ENCODE results near the gene CBFB.

CBFB gene

DNA sequence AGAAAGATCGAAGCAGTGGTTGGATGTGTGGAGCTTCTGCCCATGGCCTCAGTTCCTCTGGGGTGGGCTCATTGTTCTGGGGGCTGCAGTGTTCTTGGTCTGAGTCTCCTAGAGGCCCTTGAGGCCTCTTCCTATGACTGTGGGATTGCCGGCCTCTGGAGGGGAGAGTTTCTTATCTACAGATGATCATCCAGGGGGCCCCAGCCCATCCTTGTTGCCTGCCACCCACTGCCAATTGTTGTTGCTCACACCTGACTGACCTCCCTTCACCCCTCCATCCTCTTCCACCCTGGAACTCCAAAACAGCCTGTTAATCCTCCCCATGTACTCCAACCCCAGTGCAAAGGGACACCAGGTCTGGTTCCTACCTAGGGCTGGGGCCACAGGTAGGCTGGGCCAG is 116.0 kb downstream of the CBFB start:
- DNase-seq, result no peak

DNA sequence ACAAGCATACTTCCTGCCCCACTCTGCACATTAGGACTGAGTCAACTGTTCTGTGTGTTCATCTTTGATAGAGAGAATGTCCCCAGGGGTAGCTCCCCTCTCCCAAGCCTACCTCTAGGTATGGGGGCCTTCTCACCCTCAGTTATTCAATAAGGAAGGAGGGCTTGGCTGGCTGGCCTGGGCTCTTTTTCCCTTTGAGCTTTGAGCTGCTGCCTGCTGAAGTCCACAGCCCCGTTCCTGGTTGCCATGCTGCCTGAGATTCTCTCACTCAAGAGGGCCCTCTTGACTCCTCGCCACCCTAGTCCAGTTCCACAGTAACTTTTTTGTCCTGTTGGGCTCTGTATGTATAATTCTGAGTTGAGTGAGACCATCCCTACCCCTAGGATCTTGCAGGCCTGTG is 116.8 kb downstream of the CBFB start:
- DNase-seq, result no peak

- DNase-seq, result no peak
Measured at GRCh38 chr16:67146523-67147357, 117.8 kb downstream of the CBFB start.

DNA sequence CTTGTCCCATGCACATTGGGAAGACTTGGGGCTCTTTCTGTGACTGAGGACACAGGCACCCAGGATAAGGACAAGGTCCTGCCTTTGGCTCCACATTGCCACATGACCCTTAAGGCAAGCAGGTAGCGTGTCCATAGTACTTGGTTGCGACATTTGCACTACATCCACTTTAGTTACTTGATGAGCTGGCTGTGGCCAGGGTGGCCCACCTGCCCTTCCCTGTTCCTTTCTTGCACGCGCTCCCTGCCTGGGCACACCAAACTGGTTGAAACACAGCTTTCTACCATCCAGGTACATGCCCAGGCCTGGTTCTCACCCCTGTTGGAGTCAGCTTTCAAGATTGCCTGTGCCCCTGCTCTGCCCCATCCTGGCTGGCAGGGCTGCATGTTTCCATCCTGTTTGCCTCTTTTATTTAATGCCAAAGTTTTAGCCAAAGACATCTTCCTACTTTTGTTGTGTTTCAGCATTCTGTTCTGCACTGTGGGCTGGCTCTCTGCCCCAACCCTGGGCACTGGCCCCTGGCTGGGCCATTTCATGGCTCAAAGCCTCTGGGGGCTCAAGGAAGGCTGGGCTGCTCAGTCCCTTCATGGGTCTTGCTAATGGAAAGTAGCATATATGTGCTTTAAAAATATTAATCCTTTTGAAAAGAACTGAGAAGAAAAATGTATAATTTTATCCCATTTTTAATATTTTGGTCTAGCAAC is 118.6 kb downstream of the CBFB start:
- DNase-seq, result no peak

GRCh38 chr16:67148221-67148620 is 119.3 kb downstream of the CBFB start:
- DNase-seq, result no peak

DNA sequence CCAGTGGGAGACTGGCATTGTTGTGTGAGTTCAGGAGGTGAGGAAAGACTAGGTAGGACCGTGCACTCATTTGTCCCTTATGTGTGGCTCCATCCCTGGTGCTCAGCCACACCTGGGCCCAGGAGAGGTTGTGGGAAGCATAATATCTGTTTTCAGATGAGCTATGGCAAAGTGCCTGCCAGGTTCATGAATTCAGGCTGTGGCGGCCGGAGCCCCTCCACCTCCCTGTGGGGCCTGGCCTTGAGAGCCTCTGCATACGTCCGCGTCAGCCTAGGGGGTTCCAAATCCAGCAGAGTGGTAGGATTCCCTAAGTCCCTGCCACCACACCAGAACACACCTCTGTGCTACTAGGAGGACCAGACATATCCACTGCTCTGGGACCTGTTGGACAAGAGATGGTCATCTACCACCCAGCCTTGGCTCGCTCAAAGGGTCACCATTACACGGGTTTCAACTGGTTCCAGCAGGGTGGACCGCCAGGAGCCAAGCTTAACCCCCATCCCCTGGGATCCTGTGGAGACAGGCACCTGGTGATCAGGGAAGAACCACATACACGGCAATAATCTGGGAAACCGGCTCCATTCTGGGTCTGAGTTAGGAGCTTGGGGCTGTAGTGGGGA is 119.8 kb downstream of the CBFB start:
- DNase-seq, result no peak

GRCh38 chr16:67149276-67150046 is 120.5 kb downstream of the CBFB start:
- DNase-seq, result no peak

DNA sequence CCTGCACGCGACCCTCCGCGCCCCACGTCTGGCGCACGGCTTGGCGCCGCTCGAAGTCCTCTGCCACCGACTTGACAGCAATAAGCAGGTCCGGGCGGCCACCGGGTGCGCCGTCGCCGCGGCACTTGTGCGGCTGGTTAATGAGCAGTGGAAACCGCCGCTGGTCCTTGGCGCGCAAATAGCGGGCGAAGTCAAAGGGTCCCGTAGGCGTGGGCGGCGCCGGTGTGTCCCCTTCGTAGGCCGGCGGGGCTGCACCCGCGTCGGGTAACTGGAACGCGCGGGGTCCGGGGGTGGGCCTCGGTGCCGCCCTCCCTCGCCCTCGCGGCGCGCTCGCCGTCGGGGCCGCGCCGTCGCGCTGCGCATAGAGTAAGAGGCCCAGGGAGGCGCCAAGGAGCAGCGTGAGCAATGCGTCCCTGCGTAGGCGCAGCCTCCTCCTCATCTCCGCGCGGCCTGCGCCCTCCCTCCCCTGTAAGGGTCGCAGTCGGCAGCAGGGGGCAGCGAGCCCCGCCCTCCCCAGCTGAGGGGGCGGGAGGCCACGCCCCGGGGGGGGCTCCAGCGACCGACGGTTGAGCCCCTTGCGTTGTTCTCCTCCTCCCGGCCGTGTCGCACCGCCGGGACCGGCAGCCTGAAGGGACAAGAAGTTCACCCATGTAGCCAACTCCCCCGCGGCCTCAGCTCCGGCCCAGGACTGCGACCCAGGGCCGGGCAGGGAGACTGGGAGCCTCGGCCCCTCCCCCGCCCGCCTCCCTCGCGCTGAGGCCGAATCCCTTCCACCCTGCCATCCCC is 121.3 kb downstream of the CBFB start:
- DNase-seq, result peak in 1 of 2 experiments; percentile 74
